Hindlimb muscle (tissue), 1 donor: ENCODE measurements around the gene WIPF2. TPM values are rescaled to one million over a fixed set of nuclear protein-coding genes. Genes with fewer than 3 reads are reported as not detected.

Experiments
- DNase-seq: peaks from one replicate; pipeline ENCODE4 v3.0.0-alpha.2; 2013
- polyA plus RNA-seq: library from polyadenylated mRNA; unstranded; fragments of 120-200 nt; gene quantifications from one replicate; pipeline ENCODE4 v1.2.1, GENCODE V29; 2013; ENCODE audit not compliant: insufficient read length

Gene WIPF2
- polyA plus RNA-seq, 1 donor: 16.6 TPM

- DNase-seq: peak; percentile 53
Observed at GRCh38 chr17:40251576-40251975, 32.5 kb downstream of the WIPF2 start.

GRCh38 chr17:40253565-40253964, 34.5 kb downstream of the WIPF2 start:
- DNase-seq: no peak

- DNase-seq: no peak
Observed at GRCh38 chr17:40259505-40259904, 40.4 kb downstream of the WIPF2 start.

GRCh38 chr17:40260528-40260927, 41.4 kb downstream of the WIPF2 start:
- DNase-seq: no peak

- no peak for DNase-seq
Observed at GRCh38 chr17:40264458-40265185, 45.5 kb downstream of the WIPF2 start.

GRCh38 chr17:40265337-40265736, 46.2 kb downstream of the WIPF2 start:
- DNase-seq: no peak

- no peak for DNase-seq
Observed at GRCh38 chr17:40266882-40267281, 47.8 kb downstream of the WIPF2 start.

GRCh38 chr17:40268141-40268712, 49.1 kb downstream of the WIPF2 start:
- no peak for DNase-seq

- DNase-seq: no peak
Observed at GRCh38 chr17:40278414-40278813, 59.3 kb downstream of the WIPF2 start.

- DNase-seq: no peak
Observed at GRCh38 chr17:40279402-40279801, 60.3 kb downstream of the WIPF2 start.

- no peak for DNase-seq
Observed at GRCh38 chr17:40281663-40282062, 62.6 kb downstream of the WIPF2 start.

GRCh38 chr17:40283662-40284061, 64.6 kb downstream of the WIPF2 start:
- no peak for DNase-seq

GRCh38 chr17:40284085-40284713, 65.1 kb downstream of the WIPF2 start:
- peak; percentile 65 for DNase-seq

- DNase-seq: no peak
Observed at GRCh38 chr17:40286473-40286872, 67.4 kb downstream of the WIPF2 start.

- DNase-seq: no peak
Observed at GRCh38 chr17:40287159-40287493, 68.0 kb downstream of the WIPF2 start.

- DNase-seq: peak; percentile 100
Observed at GRCh38 chr17:40287494-40288369, 68.6 kb downstream of the WIPF2 start, which contains the start of gene CDC6. TSS of gene CDC6 (plus strand) at chr17:40287879. CDS start at chr17:40289421, 1,542 bp downstream.

- peak; percentile 72 for DNase-seq
Observed at GRCh38 chr17:40290629-40291280, 71.7 kb downstream of the WIPF2 start.

GRCh38 chr17:40291281-40291664, 72.2 kb downstream of the WIPF2 start:
- no peak for DNase-seq

- DNase-seq: peak; percentile 86
Observed at GRCh38 chr17:40293363-40293762, 74.3 kb downstream of the WIPF2 start.

- DNase-seq: no peak
Observed at GRCh38 chr17:40295488-40296436, 76.7 kb downstream of the WIPF2 start.

GRCh38 chr17:40297511-40297910, 78.4 kb downstream of the WIPF2 start:
- no peak for DNase-seq
